BLaER1 (cell line): ENCODE results near the gene ROR1.

Source experiments
- H3K27ac ChIP-seq: shearing (Covaris generic); formaldehyde crosslinking; 2 replicates; pipeline ENCODE4 v1.8.1; 2022
- H3K27me3 ChIP-seq: shearing (Covaris generic); formaldehyde crosslinking; 2 replicates; pipeline ENCODE4 v1.8.1; 2022
- H3K36me3 ChIP-seq: shearing (Covaris generic); formaldehyde crosslinking; 2 replicates; pipeline ENCODE4 v1.8.1; 2022
- H3K4me1 ChIP-seq: shearing (Covaris generic); formaldehyde crosslinking; 2 replicates; pipeline ENCODE4 v1.8.1; 2022
- H3K4me2 ChIP-seq: shearing (Covaris generic); formaldehyde crosslinking; 2 replicates; pipeline ENCODE4 v1.8.1; 2022
- H3K4me3 ChIP-seq: shearing (Covaris generic); formaldehyde crosslinking; 2 replicates; pipeline ENCODE4 v1.8.1; 2022
- H3K9ac ChIP-seq: shearing (Covaris generic); formaldehyde crosslinking; 2 replicates; pipeline ENCODE4 v1.8.1; 2022
- H3K9me3 ChIP-seq: shearing (Covaris generic); formaldehyde crosslinking; 2 replicates; pipeline ENCODE4 v1.8.1; 2022
- H4K20me1 ChIP-seq: shearing (Covaris generic); formaldehyde crosslinking; 2 replicates; pipeline ENCODE4 v1.8.1; 2022
- Cebpa-rat ChIP-seq: shearing (Covaris generic); IDR thresholded peaks from 2 replicates; pipeline ENCODE4 v1.8.1; 2022

ROR1 gene

DNA sequence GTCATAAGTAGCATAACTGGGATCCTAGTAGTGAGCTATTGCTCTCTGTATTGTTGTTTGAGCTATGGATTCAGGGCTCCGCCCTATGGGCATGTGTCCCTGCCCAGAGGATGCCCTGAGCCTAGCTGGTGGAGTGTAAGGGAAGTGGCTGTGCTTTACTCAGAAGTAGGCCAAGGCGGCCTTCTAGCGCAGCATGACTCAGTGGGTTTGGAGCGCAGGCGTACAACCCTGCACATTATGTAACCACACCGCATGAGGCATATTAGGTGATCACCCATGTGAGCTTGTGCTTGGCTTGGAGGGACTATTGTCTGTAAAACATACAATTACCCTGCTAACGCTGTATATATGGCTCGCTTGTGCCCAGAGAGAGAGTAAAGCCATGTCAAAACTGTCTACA is 418.5 kb downstream of the ROR1 start:
- H3K27ac ChIP-seq: no peak overlapping the region
- no peak overlapping the region for H3K4me3 ChIP-seq
- no peaks in the 10 kb centered on the region for H4K20me1 ChIP-seq
- H3K9me3 ChIP-seq: peaks cover 9% of the 10 kb centered on the region
- H3K4me1 ChIP-seq: no peaks in the 10 kb centered on the region
- no peak for TF ChIP-seq Cebpa-rat
- no peaks in the 10 kb centered on the region for H3K36me3 ChIP-seq
- no peak overlapping the region for H3K9ac ChIP-seq
- no peaks in the 10 kb centered on the region for H3K27me3 ChIP-seq
- no peak overlapping the region for H3K4me2 ChIP-seq

GRCh38 chr1:64194168-64195080 is 420.6 kb downstream of the ROR1 start:
- peaks cover 9% of the 10 kb centered on the region for H3K9me3 ChIP-seq
- H3K4me1 ChIP-seq: no peaks in the 10 kb centered on the region
- H3K36me3 ChIP-seq: no peaks in the 10 kb centered on the region
- H3K27me3 ChIP-seq: no peaks in the 10 kb centered on the region
- TF ChIP-seq Cebpa-rat: no peak
- H3K27ac ChIP-seq: no peak overlapping the region
- no peak overlapping the region for H3K4me2 ChIP-seq
- no peak overlapping the region for H3K4me3 ChIP-seq
- no peaks in the 10 kb centered on the region for H4K20me1 ChIP-seq
- H3K9ac ChIP-seq: no peak overlapping the region

- no peaks in the 10 kb centered on the region for H3K36me3 ChIP-seq
- H3K4me2 ChIP-seq: no peak overlapping the region
- H3K4me3 ChIP-seq: no peak overlapping the region
- peaks cover 9% of the 10 kb centered on the region for H3K9me3 ChIP-seq
- H3K27me3 ChIP-seq: no peaks in the 10 kb centered on the region
- H3K9ac ChIP-seq: no peak overlapping the region
- H3K4me1 ChIP-seq: no peaks in the 10 kb centered on the region
- H4K20me1 ChIP-seq: no peaks in the 10 kb centered on the region
- no peak for TF ChIP-seq Cebpa-rat
- H3K27ac ChIP-seq: no peak overlapping the region
Observed at GRCh38 chr1:64195081-64195395, 421.2 kb downstream of the ROR1 start.

GRCh38 chr1:64196074-64196870 is 422.5 kb downstream of the ROR1 start:
- Histone ChIP-seq H3K4me3 (no peak overlapping the region), H3K27me3 (no peaks in the 10 kb centered on the region), H3K4me1 (no peaks in the 10 kb centered on the region), H3K9me3 (peaks cover 9% of the 10 kb centered on the region), H3K4me2 (no peak overlapping the region), H4K20me1 (no peaks in the 10 kb centered on the region), H3K27ac (no peak overlapping the region), H3K36me3 (no peaks in the 10 kb centered on the region), H3K9ac (no peak overlapping the region)
- no peak for TF ChIP-seq Cebpa-rat

- no peaks in the 10 kb centered on the region for H3K36me3 ChIP-seq
- peaks cover 5% of the 10 kb centered on the region for H3K9me3 ChIP-seq
- H4K20me1 ChIP-seq: no peaks in the 10 kb centered on the region
- no peak overlapping the region for H3K4me2 ChIP-seq
- no peak overlapping the region for H3K9ac ChIP-seq
- no peaks in the 10 kb centered on the region for H3K4me1 ChIP-seq
- TF ChIP-seq Cebpa-rat: no peak
- H3K4me3 ChIP-seq: no peak overlapping the region
- H3K27me3 ChIP-seq: no peaks in the 10 kb centered on the region
- no peak overlapping the region for H3K27ac ChIP-seq
Observed at GRCh38 chr1:64197076-64197475, 423.3 kb downstream of the ROR1 start.

DNA sequence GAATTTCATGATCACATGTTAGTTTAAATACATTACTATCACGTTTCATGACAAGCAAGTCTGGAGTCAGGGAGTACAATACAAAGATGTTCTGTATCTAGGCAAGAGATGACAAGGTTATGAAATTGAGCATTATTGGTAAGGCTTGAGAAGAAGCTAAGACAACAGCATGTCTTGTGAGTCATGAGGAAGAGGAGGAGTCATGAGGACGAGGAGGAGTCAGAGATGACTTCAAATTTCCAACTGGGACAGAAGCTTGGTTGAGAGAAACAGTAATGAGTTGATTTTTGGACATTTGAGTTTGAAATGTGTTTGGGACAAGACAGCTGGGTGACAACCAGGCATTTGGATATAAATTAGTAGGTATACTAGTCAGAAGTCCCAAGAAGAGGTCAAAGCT is 425.3 kb downstream of the ROR1 start:
- no peak overlapping the region for H3K4me3 ChIP-seq
- H3K9ac ChIP-seq: no peak overlapping the region
- TF ChIP-seq Cebpa-rat: no peak
- no peaks in the 10 kb centered on the region for H3K36me3 ChIP-seq
- H3K27ac ChIP-seq: no peak overlapping the region
- no peak overlapping the region for H3K4me2 ChIP-seq
- H3K27me3 ChIP-seq: no peaks in the 10 kb centered on the region
- no peaks in the 10 kb centered on the region for H3K4me1 ChIP-seq
- H3K9me3 ChIP-seq: no peaks in the 10 kb centered on the region
- no peaks in the 10 kb centered on the region for H4K20me1 ChIP-seq

GRCh38 chr1:64200064-64200463 is 426.2 kb downstream of the ROR1 start:
- H3K4me3 ChIP-seq: no peak overlapping the region
- H3K9me3 ChIP-seq: no peaks in the 10 kb centered on the region
- H3K4me2 ChIP-seq: no peak overlapping the region
- H3K9ac ChIP-seq: no peak overlapping the region
- H3K4me1 ChIP-seq: no peaks in the 10 kb centered on the region
- H3K36me3 ChIP-seq: no peaks in the 10 kb centered on the region
- no peaks in the 10 kb centered on the region for H3K27me3 ChIP-seq
- no peaks in the 10 kb centered on the region for H4K20me1 ChIP-seq
- H3K27ac ChIP-seq: no peak overlapping the region
- no peak for TF ChIP-seq Cebpa-rat

- no peak for TF ChIP-seq Cebpa-rat
- Histone ChIP-seq H3K27me3 (no peaks in the 10 kb centered on the region), H3K27ac (no peak within 1 kb of the TSS), H3K9me3 (no peaks in the 10 kb centered on the region), H3K4me2 (no peak within 1 kb of the TSS), H3K4me1 (no peaks in the 10 kb centered on the region), H3K36me3 (no peaks in the 10 kb centered on the region), H3K9ac (no peak within 1 kb of the TSS), H4K20me1 (no peaks in the 10 kb centered on the region), H3K4me3 (no peak within 1 kb of the TSS)
Observed at GRCh38 chr1:64203420-64203819, 429.6 kb downstream of the ROR1 start, which contains the start of gene UBE2U. Gene UBE2U (plus strand): TSS chr1:64203623. CDS start chr1:64204051, 428 bp downstream.

- Histone ChIP-seq H3K4me1 (no peaks in the 10 kb centered on the region), H3K9ac (no peak overlapping the region), H3K27me3 (no peaks in the 10 kb centered on the region), H3K4me3 (no peak overlapping the region), H3K36me3 (no peaks in the 10 kb centered on the region), H3K9me3 (no peaks in the 10 kb centered on the region), H3K4me2 (no peak overlapping the region), H4K20me1 (no peaks in the 10 kb centered on the region), H3K27ac (no peak overlapping the region)
- TF ChIP-seq Cebpa-rat: no peak
Observed at GRCh38 chr1:64209221-64209620, 435.4 kb downstream of the ROR1 start.

DNA sequence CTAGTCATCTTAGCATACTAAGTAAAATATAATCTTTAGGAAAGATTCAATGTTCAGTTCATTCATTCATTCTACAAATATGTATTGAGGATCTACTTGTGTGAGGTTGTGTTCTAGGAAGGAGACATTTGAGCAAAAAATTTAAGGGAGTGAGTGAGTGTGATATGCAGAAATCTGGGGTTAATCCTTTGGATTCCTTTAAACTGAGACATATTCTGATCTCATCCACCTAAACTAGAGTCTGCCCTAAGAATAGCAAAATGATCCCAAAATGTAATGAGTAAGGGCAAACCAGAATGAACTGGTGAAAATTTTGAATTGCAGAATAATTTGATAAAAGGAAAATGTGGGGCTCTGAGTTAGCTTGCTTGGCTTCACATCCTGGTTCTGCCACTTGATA is 438.2 kb downstream of the ROR1 start:
- H3K4me1 ChIP-seq: no peaks in the 10 kb centered on the region
- no peaks in the 10 kb centered on the region for H3K36me3 ChIP-seq
- no peak overlapping the region for H3K9ac ChIP-seq
- H3K4me2 ChIP-seq: no peak overlapping the region
- H3K9me3 ChIP-seq: no peaks in the 10 kb centered on the region
- no peak overlapping the region for H3K4me3 ChIP-seq
- H4K20me1 ChIP-seq: no peaks in the 10 kb centered on the region
- H3K27ac ChIP-seq: no peak overlapping the region
- TF ChIP-seq Cebpa-rat: no peak
- no peaks in the 10 kb centered on the region for H3K27me3 ChIP-seq
